ENCODE measurements around the gene UBN1. TPM values are rescaled to one million over a fixed set of nuclear protein-coding genes. Genes with fewer than 3 reads are reported as not detected.

UBN1 gene
- total RNA-seq, 1 experiment from 2014 or later, result 63.1 TPM

DNA sequence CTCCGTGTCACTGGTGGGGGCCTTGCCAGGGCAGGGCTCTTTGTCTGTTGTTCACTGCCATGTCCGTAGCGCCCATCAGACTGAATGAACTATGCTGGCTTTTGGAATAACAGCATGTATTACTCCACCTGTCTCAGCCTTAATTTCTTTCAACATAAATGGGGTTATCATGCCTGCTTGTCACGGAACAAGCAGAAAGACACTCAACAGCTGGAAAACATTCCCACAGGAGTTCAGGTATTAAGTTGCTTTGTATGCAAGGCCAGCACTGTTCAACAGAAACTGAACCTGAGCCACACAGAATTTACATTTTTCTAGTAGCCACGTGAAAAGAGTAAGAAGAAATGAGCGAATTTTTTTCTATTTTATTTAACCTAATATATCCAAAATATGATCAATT lies 76.6 kb downstream of the UBN1 start:
- in situ Hi-C loops (cut with HindIII; ENCODE audit: low pct_unique_long_range_greater_than_20kb, low sequenced_read_pairs) (no loop called here), intact Hi-C loops (cut with micrococcal nuclease; ENCODE audit: unreplicated experiment) (no loop called here)
- DNase-seq (ENCODE audit: low read depth, low spot score) (no peak), ATAC-seq (no peak)
- TF ChIP-seq POLR2AphosphoS5 (IDR thresholded peaks at IDR 0.05; ENCODE audit: low read depth, low read length) (no peak), SIN3A (IDR thresholded peaks at IDR 0.05; ENCODE audit: borderline replicate concordance, insufficient read depth, low read depth, low read length) (no peak), TCF7L2 (IDR thresholded peaks at IDR 0.05; ENCODE audit: low read depth, low read length) (no peak)
- TF ChIP-seq, protein P1, sequence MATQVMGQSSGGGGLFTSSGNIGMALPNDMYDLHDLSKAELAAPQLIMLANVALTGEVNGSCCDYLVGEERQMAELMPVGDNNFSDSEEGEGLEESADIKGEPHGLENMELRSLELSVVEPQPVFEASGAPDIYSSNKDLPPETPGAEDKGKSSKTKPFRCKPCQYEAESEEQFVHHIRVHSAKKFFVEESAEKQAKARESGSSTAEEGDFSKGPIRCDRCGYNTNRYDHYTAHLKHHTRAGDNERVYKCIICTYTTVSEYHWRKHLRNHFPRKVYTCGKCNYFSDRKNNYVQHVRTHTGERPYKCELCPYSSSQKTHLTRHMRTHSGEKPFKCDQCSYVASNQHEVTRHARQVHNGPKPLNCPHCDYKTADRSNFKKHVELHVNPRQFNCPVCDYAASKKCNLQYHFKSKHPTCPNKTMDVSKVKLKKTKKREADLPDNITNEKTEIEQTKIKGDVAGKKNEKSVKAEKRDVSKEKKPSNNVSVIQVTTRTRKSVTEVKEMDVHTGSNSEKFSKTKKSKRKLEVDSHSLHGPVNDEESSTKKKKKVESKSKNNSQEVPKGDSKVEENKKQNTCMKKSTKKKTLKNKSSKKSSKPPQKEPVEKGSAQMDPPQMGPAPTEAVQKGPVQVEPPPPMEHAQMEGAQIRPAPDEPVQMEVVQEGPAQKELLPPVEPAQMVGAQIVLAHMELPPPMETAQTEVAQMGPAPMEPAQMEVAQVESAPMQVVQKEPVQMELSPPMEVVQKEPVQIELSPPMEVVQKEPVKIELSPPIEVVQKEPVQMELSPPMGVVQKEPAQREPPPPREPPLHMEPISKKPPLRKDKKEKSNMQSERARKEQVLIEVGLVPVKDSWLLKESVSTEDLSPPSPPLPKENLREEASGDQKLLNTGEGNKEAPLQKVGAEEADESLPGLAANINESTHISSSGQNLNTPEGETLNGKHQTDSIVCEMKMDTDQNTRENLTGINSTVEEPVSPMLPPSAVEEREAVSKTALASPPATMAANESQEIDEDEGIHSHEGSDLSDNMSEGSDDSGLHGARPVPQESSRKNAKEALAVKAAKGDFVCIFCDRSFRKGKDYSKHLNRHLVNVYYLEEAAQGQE (IDR thresholded peaks at IDR 0.05; ENCODE audit: insufficient read depth in 1 of 2, low read depth in 2 of 2, low read length in 1 of 2), result no peak
- TF ChIP-seq, protein P2, sequence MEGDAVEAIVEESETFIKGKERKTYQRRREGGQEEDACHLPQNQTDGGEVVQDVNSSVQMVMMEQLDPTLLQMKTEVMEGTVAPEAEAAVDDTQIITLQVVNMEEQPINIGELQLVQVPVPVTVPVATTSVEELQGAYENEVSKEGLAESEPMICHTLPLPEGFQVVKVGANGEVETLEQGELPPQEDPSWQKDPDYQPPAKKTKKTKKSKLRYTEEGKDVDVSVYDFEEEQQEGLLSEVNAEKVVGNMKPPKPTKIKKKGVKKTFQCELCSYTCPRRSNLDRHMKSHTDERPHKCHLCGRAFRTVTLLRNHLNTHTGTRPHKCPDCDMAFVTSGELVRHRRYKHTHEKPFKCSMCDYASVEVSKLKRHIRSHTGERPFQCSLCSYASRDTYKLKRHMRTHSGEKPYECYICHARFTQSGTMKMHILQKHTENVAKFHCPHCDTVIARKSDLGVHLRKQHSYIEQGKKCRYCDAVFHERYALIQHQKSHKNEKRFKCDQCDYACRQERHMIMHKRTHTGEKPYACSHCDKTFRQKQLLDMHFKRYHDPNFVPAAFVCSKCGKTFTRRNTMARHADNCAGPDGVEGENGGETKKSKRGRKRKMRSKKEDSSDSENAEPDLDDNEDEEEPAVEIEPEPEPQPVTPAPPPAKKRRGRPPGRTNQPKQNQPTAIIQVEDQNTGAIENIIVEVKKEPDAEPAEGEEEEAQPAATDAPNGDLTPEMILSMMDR (IDR thresholded peaks at IDR 0.05), result no peak
- no peak overlapping the region for H3K4me3 ChIP-seq (ENCODE audit: low read depth in 2 of 2, low read length in 2 of 2)
- no TSS peak for BruUV-seq (replicated peaks)
- ChIA-PET POLR2A (no interaction called here), CTCF (no interaction called here)
- no peak overlapping the region for H3K27ac ChIP-seq (ENCODE audit: low read length)
- no peaks in the 10 kb centered on the region for H3K36me3 ChIP-seq (ENCODE audit: control insufficient read depth, insufficient read depth, low read length)
- no peaks in the 10 kb centered on the region for H3K27me3 ChIP-seq (ENCODE audit: control insufficient read depth, insufficient read depth, low read length)
- H3K4me1 ChIP-seq (ENCODE audit: control insufficient read depth, insufficient read depth, low read length), result peaks cover 2% of the 10 kb centered on the region; the same call in 1 of the 2 replicates
- peaks cover 8% of the 10 kb centered on the region; the same call in 1 of the 2 replicates for H3K9me3 ChIP-seq (ENCODE audit: control insufficient read depth, insufficient read depth, low read depth, low read length)

DNA sequence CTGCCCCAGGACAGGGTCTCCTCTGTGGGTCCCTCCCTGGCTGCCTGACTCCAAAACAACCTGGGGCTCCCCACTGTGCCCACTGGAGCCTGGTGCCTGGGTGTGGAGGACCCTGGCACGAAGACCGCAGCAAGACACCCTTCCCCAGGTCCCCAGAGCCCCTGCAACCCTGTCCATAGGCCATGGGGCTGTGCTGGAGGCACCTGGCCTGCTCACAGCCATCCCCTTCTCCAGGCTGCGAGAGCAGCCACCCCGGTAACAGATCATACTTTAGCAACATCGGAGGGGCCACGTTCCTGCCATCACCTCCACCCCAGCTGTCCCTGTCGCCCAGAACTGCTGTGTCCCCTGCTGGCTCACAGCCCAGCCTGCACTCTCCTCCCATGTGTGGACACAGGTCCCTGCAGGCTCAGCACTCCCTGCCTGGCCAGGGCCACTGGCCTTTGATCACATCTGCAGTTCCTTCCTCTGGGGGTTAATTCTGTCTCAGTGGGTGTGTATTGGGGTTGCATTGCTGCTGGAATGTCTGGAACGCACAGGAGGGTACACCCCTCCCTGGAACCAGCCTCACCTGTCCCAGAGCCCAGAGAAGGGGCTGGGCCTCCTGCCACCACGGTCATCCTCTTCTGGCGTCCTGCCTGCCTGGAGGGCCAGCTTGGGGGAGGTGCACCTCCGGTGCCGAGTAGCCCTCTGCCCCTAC lies 77.5 kb downstream of the UBN1 start:
- DNase-seq (ENCODE audit: low read depth, low spot score) (no peak), ATAC-seq (peak; percentile 55)
- no peaks in the 10 kb centered on the region for H3K27me3 ChIP-seq (ENCODE audit: control insufficient read depth, insufficient read depth, low read length)
- H3K4me1 ChIP-seq (ENCODE audit: control insufficient read depth, insufficient read depth, low read length), result peaks cover 2% of the 10 kb centered on the region; the same call in 1 of the 2 replicates
- TF ChIP-seq, protein P1 (IDR thresholded peaks at IDR 0.05; ENCODE audit: insufficient read depth in 1 of 2, low read depth in 2 of 2, low read length in 1 of 2), result no peak
- TF ChIP-seq POLR2AphosphoS5 (IDR thresholded peaks at IDR 0.05; ENCODE audit: low read depth, low read length) (no peak), TCF7L2 (IDR thresholded peaks at IDR 0.05; ENCODE audit: low read depth, low read length) (no peak)
- TF ChIP-seq, protein P2 (IDR thresholded peaks at IDR 0.05), result no peak
- ChIA-PET POLR2A (no interaction called here), CTCF (no interaction called here)
- H3K9me3 ChIP-seq (ENCODE audit: control insufficient read depth, insufficient read depth, low read depth, low read length), result peaks cover 8% of the 10 kb centered on the region; the same call in 1 of the 2 replicates
- H3K4me3 ChIP-seq (ENCODE audit: low read depth in 2 of 2, low read length in 2 of 2), result no peak overlapping the region
- H3K27ac ChIP-seq (ENCODE audit: low read length), result peak overlapping the region; percentile 31
- intact Hi-C loops (cut with micrococcal nuclease; ENCODE audit: unreplicated experiment), result no loop called here
- no TSS peak for BruUV-seq (replicated peaks)
- in situ Hi-C loops (cut with HindIII; ENCODE audit: low pct_unique_long_range_greater_than_20kb, low sequenced_read_pairs), result no loop called here
- no peaks in the 10 kb centered on the region for H3K36me3 ChIP-seq (ENCODE audit: control insufficient read depth, insufficient read depth, low read length)
